Osteocyte (in vitro differentiated cells): ENCODE data around the gene WRNIP1. TPM values are rescaled to one million over a fixed set of nuclear protein-coding genes. Genes with fewer than 3 reads are reported as not detected.

ENCODE experiments used
- DNase-seq: peaks from one replicate; pipeline ENCODE4 v3.0.0; 2021; ENCODE audit warnings: mixed read lengths; ENCODE audit not compliant: unreplicated experiment; ENCODE audit errors: extremely low spot score
- H3K27ac Mint-ChIP-seq: one replicate; pipeline ENCODE4 v1.8.0; 2021; ENCODE audit warnings: mild to moderate bottlenecking, mixed read lengths; ENCODE audit not compliant: unreplicated experiment
- H3K27me3 Mint-ChIP-seq: one replicate; pipeline ENCODE4 v1.8.0; 2021; ENCODE audit warnings: mixed read lengths; ENCODE audit not compliant: unreplicated experiment
- H3K36me3 Mint-ChIP-seq: one replicate; pipeline ENCODE4 v1.8.0; 2021; ENCODE audit warnings: mixed read lengths; ENCODE audit not compliant: unreplicated experiment
- H3K4me1 Mint-ChIP-seq: one replicate; pipeline ENCODE4 v1.8.0; 2021; ENCODE audit warnings: mixed read lengths; ENCODE audit not compliant: unreplicated experiment
- H3K4me3 Mint-ChIP-seq: one replicate; pipeline ENCODE4 v1.8.0; 2021; ENCODE audit warnings: mild to moderate bottlenecking, moderate library complexity, mixed read lengths; ENCODE audit not compliant: unreplicated experiment
- H3K9me3 Mint-ChIP-seq: one replicate; pipeline ENCODE4 v1.8.0; 2021; ENCODE audit warnings: mixed read lengths; ENCODE audit not compliant: unreplicated experiment
- total RNA-seq: library from RNA; stranded (reverse); gene quantifications from 2 replicates; pipeline ENCODE4 v1.2.1, GENCODE V29; 2021
- TF ChIP-seq, protein P1 (sequence below): fragments of 200-600 bp; sonication (generic); IDR thresholded peaks from 2 replicates; pipeline ENCODE4 v1.5.0; 2021; ENCODE audit warnings: antibody characterized with exemption, mild to moderate bottlenecking, moderate library complexity

The WRNIP1 gene
- total RNA-seq, 1 donor from 2014 or later = 35.9 TPM

- TF ChIP-seq, protein P1, sequence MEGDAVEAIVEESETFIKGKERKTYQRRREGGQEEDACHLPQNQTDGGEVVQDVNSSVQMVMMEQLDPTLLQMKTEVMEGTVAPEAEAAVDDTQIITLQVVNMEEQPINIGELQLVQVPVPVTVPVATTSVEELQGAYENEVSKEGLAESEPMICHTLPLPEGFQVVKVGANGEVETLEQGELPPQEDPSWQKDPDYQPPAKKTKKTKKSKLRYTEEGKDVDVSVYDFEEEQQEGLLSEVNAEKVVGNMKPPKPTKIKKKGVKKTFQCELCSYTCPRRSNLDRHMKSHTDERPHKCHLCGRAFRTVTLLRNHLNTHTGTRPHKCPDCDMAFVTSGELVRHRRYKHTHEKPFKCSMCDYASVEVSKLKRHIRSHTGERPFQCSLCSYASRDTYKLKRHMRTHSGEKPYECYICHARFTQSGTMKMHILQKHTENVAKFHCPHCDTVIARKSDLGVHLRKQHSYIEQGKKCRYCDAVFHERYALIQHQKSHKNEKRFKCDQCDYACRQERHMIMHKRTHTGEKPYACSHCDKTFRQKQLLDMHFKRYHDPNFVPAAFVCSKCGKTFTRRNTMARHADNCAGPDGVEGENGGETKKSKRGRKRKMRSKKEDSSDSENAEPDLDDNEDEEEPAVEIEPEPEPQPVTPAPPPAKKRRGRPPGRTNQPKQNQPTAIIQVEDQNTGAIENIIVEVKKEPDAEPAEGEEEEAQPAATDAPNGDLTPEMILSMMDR = no peak
- DNase-seq = peak; percentile 78
- H3K27me3 Mint-ChIP-seq = no peaks in the 10 kb centered on the region
- peaks cover 5% of the 10 kb centered on the region for H3K4me1 Mint-ChIP-seq
- H3K4me3 Mint-ChIP-seq = no peak overlapping the region
- no peaks in the 10 kb centered on the region for H3K9me3 Mint-ChIP-seq
- H3K27ac Mint-ChIP-seq = no peak overlapping the region
- H3K36me3 Mint-ChIP-seq = peaks cover 22% of the 10 kb centered on the region
These were observed 16.6 kb downstream of the WRNIP1 start for GRCh38 chr6:2781685-2782355.

DNA sequence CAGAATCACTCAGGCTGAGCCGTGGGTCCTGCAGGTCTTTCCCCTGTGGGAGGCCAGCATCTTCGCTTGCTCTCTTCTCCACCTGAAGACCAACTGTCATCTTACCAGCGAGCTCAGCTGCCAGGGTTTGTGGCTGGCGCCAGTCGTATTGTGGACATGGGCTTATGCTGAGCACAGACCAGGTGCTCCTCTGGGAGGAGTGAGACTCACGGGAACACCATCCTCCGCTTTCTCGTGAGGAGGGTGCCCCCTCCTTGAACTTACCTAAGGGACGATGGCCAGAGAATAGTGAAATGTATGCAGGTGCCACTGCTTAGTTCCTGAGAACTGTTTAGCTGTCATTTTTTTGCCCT is 17.1 kb downstream of the WRNIP1 start:
- Mint-ChIP-seq H3K27ac (no peak overlapping the region), H3K4me1 (peaks cover 5% of the 10 kb centered on the region)

DNA sequence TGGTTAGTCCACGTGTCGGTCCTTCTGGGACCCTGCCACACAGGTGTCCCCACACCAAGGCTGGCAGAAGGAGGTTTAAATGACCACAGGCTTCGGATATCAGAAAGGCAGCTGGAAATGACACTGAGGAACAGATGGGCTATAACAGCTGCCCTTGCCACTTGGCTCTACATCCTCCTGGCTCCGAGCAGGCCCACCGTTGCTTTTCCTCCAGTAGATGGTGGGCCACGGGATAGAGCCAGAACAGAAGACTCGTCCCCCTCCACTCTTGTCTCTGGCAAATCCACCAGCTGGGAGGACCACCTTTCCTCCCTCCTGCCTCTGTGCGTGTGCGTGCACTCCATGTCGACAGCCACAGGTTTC is 17.6 kb downstream of the WRNIP1 start:
- TF ChIP-seq, protein P1 = no peak
- Mint-ChIP-seq H3K27ac (no peak overlapping the region), H3K9me3 (no peaks in the 10 kb centered on the region), H3K4me3 (no peak overlapping the region), H3K36me3 (peaks cover 28% of the 10 kb centered on the region), H3K27me3 (no peaks in the 10 kb centered on the region), H3K4me1 (peaks cover 5% of the 10 kb centered on the region)
- DNase-seq = no peak

More for the DNA sequence above, 17.1 kb downstream of the WRNIP1 start:
- Mint-ChIP-seq H3K36me3 (peaks cover 25% of the 10 kb centered on the region), H3K4me3 (no peak overlapping the region), H3K9me3 (no peaks in the 10 kb centered on the region), H3K27me3 (no peaks in the 10 kb centered on the region)
- TF ChIP-seq, protein P1 = no peak
- DNase-seq = no peak

GRCh38 chr6:2783188-2783963 is 18.2 kb downstream of the WRNIP1 start:
- no peak overlapping the region for H3K27ac Mint-ChIP-seq
- TF ChIP-seq, protein P1 = no peak
- no peak overlapping the region for H3K4me3 Mint-ChIP-seq
- no peaks in the 10 kb centered on the region for H3K9me3 Mint-ChIP-seq
- H3K4me1 Mint-ChIP-seq = peaks cover 5% of the 10 kb centered on the region
- no peak for DNase-seq
- peaks cover 30% of the 10 kb centered on the region for H3K36me3 Mint-ChIP-seq
- H3K27me3 Mint-ChIP-seq = no peaks in the 10 kb centered on the region

GRCh38 chr6:2784061-2784460 is 18.9 kb downstream of the WRNIP1 start:
- peaks cover 8% of the 10 kb centered on the region for H3K4me1 Mint-ChIP-seq
- TF ChIP-seq, protein P1 = no peak
- H3K9me3 Mint-ChIP-seq = no peaks in the 10 kb centered on the region
- DNase-seq = no peak
- peaks cover 30% of the 10 kb centered on the region for H3K36me3 Mint-ChIP-seq
- H3K27me3 Mint-ChIP-seq = no peaks in the 10 kb centered on the region
- no peak overlapping the region for H3K27ac Mint-ChIP-seq
- H3K4me3 Mint-ChIP-seq = no peak overlapping the region
